Spinal cord (tissue), 10 donors: ENCODE measurements around the gene ACER2. TPM values are rescaled to one million over a fixed set of nuclear protein-coding genes. Genes with fewer than 3 reads are reported as not detected.
"Not testable (repeated sequence)": the region's sequence is repeated elsewhere in the genome, so short reads cannot be mapped to it uniquely, and the experiment has no call there.

ENCODE experiments used
- DNase-seq, 6 donors: peaks; one replicate each; pipeline versions ENCODE4 v3.0.0 to v3.0.0-alpha.2; 2013 to 2015; ENCODE audit warnings: low spot score in 6 of 6, low read depth in 4 of 6
- H3K27ac ChIP-seq: one replicate; pipeline ENCODE4 v1.5.1; 2013; ENCODE audit warnings: low read depth, low read length, control low read depth
- H3K27me3 ChIP-seq: one replicate; pipeline ENCODE4 v1.6.1; 2013; ENCODE audit warnings: low read length; ENCODE audit not compliant: control insufficient read depth, insufficient read depth
- H3K36me3 ChIP-seq: one replicate; pipeline ENCODE4 v1.6.1; 2013; ENCODE audit warnings: low read length; ENCODE audit not compliant: control insufficient read depth, insufficient read depth
- H3K4me1 ChIP-seq: one replicate; pipeline ENCODE4 v1.6.1; 2013; ENCODE audit warnings: low read length; ENCODE audit not compliant: control insufficient read depth, insufficient read depth
- H3K4me3 ChIP-seq: one replicate; pipeline ENCODE4 v1.5.1; 2013; ENCODE audit warnings: low read depth, low read length, control low read depth
- H3K9me3 ChIP-seq: one replicate; pipeline ENCODE4 v1.6.1; 2013; ENCODE audit warnings: low read length; ENCODE audit not compliant: control insufficient read depth, insufficient read depth
- WGBS: methylation state at CpG from one replicate; pipeline ENCODE4 v1.1.5; 2013; ENCODE audit warnings: missing lambda C conversion rate; ENCODE audit not compliant: insufficient coverage; 5-methylcytosine and 5-hydroxymethylcytosine counted together
- polyA plus RNA-seq, 2 donors: library from polyadenylated mRNA; unstranded; fragments of 120-200 nt; gene quantifications; one replicate each; pipeline ENCODE4 v1.2.1, GENCODE V29; 2013; ENCODE audit not compliant: insufficient read length in 2 of 2
- total RNA-seq, 2 donors: library from RNA; depleted of rRNA in 1 of 2; stranded (reverse); fragments of 120-200 nt in 1 of 2; fragments of >200 nt in 1 of 2; gene quantifications; one replicate each; pipeline versions ENCODE4 v1.2.3 to v1.2.4, GENCODE V29; 2013 to 2014
- donor health status: healthy.

ACER2 gene
- total and polyA plus RNA-seq, 4 donors = 2.7 to 3.8 (median 3.0) TPM

DNA sequence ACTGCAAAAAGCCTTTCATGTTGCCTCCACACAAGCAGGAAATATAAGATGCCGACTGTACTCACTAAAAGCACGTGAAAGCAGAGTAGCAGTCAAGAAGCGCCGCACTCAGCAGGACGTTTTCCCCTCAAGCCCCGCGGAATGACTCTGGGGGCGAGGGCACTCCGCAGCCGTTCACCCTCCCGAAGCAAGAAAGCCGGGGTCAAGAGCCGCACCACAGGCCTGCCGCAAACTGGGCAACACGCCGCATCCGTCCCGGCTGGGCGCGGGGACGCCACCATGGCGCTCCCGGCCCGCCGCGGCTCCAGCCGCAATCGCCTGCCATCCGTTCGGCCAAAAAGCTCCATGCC lies 29.1 kb upstream of the ACER2 start:
- under 1% methylated on average over 30 of the region's 30 CpGs for WGBS
- peak overlapping the region; percentile 98 for H3K27ac ChIP-seq
- peak in 2 of 6 donors; percentile 22 to 29 for DNase-seq
- peaks cover 16% of the 10 kb centered on the region for H3K36me3 ChIP-seq
- peak overlapping the region; percentile 94 for H3K4me3 ChIP-seq
- H3K4me1 ChIP-seq = peaks cover 13% of the 10 kb centered on the region
- H3K27me3 ChIP-seq = no peaks in the 10 kb centered on the region
- no peaks in the 10 kb centered on the region for H3K9me3 ChIP-seq

- H3K4me3 ChIP-seq = peak overlapping the region; percentile 94
- WGBS = 24% methylated on average over 3 of the region's 6 CpGs
- H3K9me3 ChIP-seq = no peaks in the 10 kb centered on the region
- H3K27ac ChIP-seq = peak overlapping the region; percentile 98
- DNase-seq = no peak
- peaks cover 13% of the 10 kb centered on the region for H3K4me1 ChIP-seq
- no peaks in the 10 kb centered on the region for H3K27me3 ChIP-seq
- peaks cover 8% of the 10 kb centered on the region for H3K36me3 ChIP-seq
Measured at GRCh38 chr9:19380826-19381075, 28.1 kb upstream of the ACER2 start.

GRCh38 chr9:19381656-19382055 lies 27.2 kb upstream of the ACER2 start:
- Histone ChIP-seq H3K9me3 (no peaks in the 10 kb centered on the region), H3K27me3 (no peaks in the 10 kb centered on the region), H3K4me1 (peaks cover 13% of the 10 kb centered on the region), H3K4me3 (no peak overlapping the region), H3K36me3 (peaks cover 8% of the 10 kb centered on the region), H3K27ac (no peak overlapping the region)
- no CpG with 5 or more reads among the region's 2 CpGs for WGBS
- DNase-seq = no peak

GRCh38 chr9:19385212-19385611 lies 23.6 kb upstream of the ACER2 start:
- 94% methylated on average over 9 of the region's 14 CpGs for WGBS
- not testable (repeated sequence) for DNase-seq, H3K4me1 ChIP-seq, H3K27ac ChIP-seq, H3K9me3 ChIP-seq, H3K27me3 ChIP-seq, H3K4me3 ChIP-seq, H3K36me3 ChIP-seq

DNA sequence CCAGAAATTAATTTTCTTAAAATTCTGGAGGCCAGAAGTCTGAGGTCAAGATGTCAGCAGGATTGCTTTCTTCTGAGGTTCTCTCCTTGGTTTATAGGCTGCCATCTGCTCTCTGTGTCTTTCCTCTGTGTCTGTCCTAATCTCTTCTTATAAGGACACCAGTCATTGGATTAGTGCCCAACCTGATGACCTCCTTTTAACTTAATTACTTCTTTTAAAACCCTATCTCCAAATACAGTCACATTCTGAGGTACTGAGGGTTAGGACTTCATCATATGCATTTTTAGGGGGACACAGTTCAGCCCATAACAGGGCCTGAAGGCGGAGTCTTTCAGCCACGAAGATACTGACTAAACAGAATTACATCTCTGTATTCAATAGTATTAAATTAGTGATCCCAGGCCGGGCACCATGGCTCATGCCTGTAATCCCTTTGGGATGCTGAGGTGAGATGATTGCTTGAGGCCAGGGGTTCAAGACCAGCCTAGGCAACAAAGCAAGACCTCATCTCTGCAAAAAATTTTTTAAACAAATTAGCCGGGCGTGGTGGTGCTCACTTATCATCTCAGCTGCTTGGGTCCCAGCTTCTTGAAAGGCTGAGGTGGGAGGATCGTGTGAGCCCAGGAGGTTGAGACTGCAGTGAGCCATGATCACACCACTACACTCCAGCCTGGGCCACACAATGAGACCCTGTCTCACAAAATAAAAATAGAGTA lies 22.9 kb upstream of the ACER2 start:
- Histone ChIP-seq H3K27me3 (no peaks in the 10 kb centered on the region), H3K27ac (no peak overlapping the region), H3K4me3 (no peak overlapping the region), H3K9me3 (peaks cover 2% of the 10 kb centered on the region), H3K4me1 (no peaks in the 10 kb centered on the region), H3K36me3 (no peaks in the 10 kb centered on the region)
- no peak for DNase-seq
- no CpG with 5 or more reads among the region's 6 CpGs for WGBS

GRCh38 chr9:19386502-19387044 lies 22.2 kb upstream of the ACER2 start:
- no CpG with 5 or more reads among the region's 2 CpGs for WGBS
- DNase-seq = no peak
- Histone ChIP-seq H3K4me1 (no peaks in the 10 kb centered on the region), H3K36me3 (no peaks in the 10 kb centered on the region), H3K9me3 (peaks cover 2% of the 10 kb centered on the region), H3K27me3 (no peaks in the 10 kb centered on the region), H3K27ac (no peak overlapping the region), H3K4me3 (no peak overlapping the region)

DNA sequence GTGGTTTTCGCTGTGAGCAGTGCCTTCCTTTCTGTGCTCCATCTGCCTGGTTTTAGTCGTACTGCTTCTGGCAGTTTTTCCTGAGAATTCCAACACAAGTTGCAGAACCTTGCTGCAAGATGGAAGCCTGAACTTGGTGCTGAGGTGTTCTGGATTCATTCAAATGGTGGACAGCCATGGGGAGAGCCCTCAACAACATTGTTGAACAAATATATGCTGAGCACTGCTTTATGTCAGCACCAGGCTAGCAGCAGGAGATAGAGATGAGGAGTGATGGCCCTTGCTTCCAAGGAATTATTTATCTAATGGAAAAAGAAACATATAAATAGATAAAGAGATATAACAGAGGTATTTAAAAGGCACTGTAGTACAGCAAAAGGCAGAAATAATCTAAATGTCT lies 21.5 kb upstream of the ACER2 start:
- no peaks in the 10 kb centered on the region for H3K36me3 ChIP-seq
- H3K27me3 ChIP-seq = no peaks in the 10 kb centered on the region
- DNase-seq = no peak
- no peaks in the 10 kb centered on the region for H3K4me1 ChIP-seq
- no peak overlapping the region for H3K27ac ChIP-seq
- H3K4me3 ChIP-seq = no peak overlapping the region
- 79% methylated on average over 2 of the region's 2 CpGs for WGBS
- peaks cover 2% of the 10 kb centered on the region for H3K9me3 ChIP-seq

GRCh38 chr9:19389539-19389938 lies 19.3 kb upstream of the ACER2 start:
- no CpG with 5 or more reads among the region's 4 CpGs for WGBS
- H3K36me3 ChIP-seq, H3K9me3 ChIP-seq, H3K4me3 ChIP-seq, H3K4me1 ChIP-seq, H3K27ac ChIP-seq, DNase-seq, H3K27me3 ChIP-seq: not testable (repeated sequence)

- no peak overlapping the region for H3K27ac ChIP-seq
- no peaks in the 10 kb centered on the region for H3K36me3 ChIP-seq
- DNase-seq = no peak
- H3K4me3 ChIP-seq = no peak overlapping the region
- WGBS = 80% methylated on average over 1 of the region's 1 CpG
- H3K9me3 ChIP-seq = no peaks in the 10 kb centered on the region
- H3K27me3 ChIP-seq = no peaks in the 10 kb centered on the region
- no peaks in the 10 kb centered on the region for H3K4me1 ChIP-seq
Measured at GRCh38 chr9:19397845-19398244, 11.0 kb upstream of the ACER2 start.

GRCh38 chr9:19403231-19403630 lies 5.6 kb upstream of the ACER2 start:
- 98% methylated on average over 3 of the region's 4 CpGs for WGBS
- H3K36me3 ChIP-seq, H3K4me1 ChIP-seq, H3K27me3 ChIP-seq, DNase-seq, H3K27ac ChIP-seq, H3K9me3 ChIP-seq, H3K4me3 ChIP-seq: not testable (repeated sequence)
